ENCODE results near the gene LYZL2. TPM values are rescaled to one million over a fixed set of nuclear protein-coding genes. Genes with fewer than 3 reads are reported as not detected.

Gene LYZL2
- total RNA-seq, 1 donor from 2014 or later = not detected

GRCh38 chr10:30565449-30565848 is 64.1 kb downstream of the LYZL2 start:
- TF ChIP-seq CTCF (IDR thresholded peaks at IDR 0.05; ENCODE audit: borderline replicate concordance) = no peak
- H3K36me3 ChIP-seq = no peaks in the 10 kb centered on the region
- H3K9me3 ChIP-seq (replicated peaks) = peaks cover 7% of the 10 kb centered on the region
- H3K27me3 ChIP-seq (ENCODE audit: low read depth) = no peaks in the 10 kb centered on the region
- intact Hi-C loops (cut with micrococcal nuclease) = no loop called here
- H3K27ac ChIP-seq (replicated peaks) = no peak overlapping the region
- DNase-seq = no peak
- H3K4me3 ChIP-seq = no peak overlapping the region
- H3K4me1 ChIP-seq = no peaks in the 10 kb centered on the region

- TF ChIP-seq CTCF (IDR thresholded peaks at IDR 0.05; ENCODE audit: borderline replicate concordance) = no peak
- intact Hi-C loops (cut with micrococcal nuclease) = no loop called here
- Histone ChIP-seq H3K27me3 (ENCODE audit: low read depth) (no peaks in the 10 kb centered on the region), H3K36me3 (no peaks in the 10 kb centered on the region), H3K27ac (replicated peaks) (no peak overlapping the region), H3K9me3 (replicated peaks) (no peaks in the 10 kb centered on the region), H3K4me3 (no peak overlapping the region), H3K4me1 (no peaks in the 10 kb centered on the region)
- DNase-seq = no peak
These were observed 66.8 kb downstream of the LYZL2 start for GRCh38 chr10:30562787-30563186.

Other genes with a start within 250 kb of the LYZL2 start
- 7.0 TPM for gene MAP3K8, start 195.6 kb downstream of the LYZL2 start, total RNA-seq